Ovary (tissue), 3 donors: ENCODE measurements around the gene GRN.

Source experiments
- POLR2A ChIP-seq: fragments of 450-650 bp; IDR thresholded peaks from one replicate; pipeline ENCODE4 v1.6.1; 2017; ENCODE audit warnings: antibody characterized with exemption, mild to moderate bottlenecking, moderate library complexity
- TF ChIP-seq, protein P1 (sequence below), 3 donors: fragments of 450-650 bp in 2 of 3; fragments of 200-600 bp in 1 of 3; IDR thresholded peaks; one replicate each; pipeline versions ENCODE4 v1.5.1 to v1.8.0; 2016 to 2022; ENCODE audit warnings: antibody characterized with exemption in 3 of 3, mild to moderate bottlenecking in 1 of 3
- donor health status: DM: no; HTN: no; CAD: no.

DNA sequence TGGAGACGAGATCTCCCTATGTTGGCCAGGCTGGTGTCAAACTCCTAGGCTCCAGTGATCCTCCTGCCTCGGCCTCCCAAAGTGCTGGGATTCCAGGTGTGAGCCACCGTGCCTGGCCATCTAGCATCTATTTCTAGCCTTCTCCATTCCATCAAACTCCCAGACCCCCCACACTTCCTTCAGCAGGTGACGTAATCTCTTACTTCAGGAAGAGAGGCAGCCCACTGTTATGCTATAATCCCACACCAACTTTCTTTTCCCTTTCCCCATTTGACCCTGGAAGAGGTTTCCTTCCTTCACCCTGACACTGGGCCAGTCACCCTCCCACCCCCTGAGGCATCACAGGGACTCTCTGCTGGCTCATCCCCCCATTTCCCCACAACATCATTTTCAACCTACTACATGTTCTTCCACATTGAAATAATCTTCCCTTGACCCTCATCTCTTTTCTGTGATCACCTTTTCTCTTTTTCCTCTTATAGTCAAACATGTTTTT is 36.8 kb downstream of the GRN start:
- TF ChIP-seq, protein P1, sequence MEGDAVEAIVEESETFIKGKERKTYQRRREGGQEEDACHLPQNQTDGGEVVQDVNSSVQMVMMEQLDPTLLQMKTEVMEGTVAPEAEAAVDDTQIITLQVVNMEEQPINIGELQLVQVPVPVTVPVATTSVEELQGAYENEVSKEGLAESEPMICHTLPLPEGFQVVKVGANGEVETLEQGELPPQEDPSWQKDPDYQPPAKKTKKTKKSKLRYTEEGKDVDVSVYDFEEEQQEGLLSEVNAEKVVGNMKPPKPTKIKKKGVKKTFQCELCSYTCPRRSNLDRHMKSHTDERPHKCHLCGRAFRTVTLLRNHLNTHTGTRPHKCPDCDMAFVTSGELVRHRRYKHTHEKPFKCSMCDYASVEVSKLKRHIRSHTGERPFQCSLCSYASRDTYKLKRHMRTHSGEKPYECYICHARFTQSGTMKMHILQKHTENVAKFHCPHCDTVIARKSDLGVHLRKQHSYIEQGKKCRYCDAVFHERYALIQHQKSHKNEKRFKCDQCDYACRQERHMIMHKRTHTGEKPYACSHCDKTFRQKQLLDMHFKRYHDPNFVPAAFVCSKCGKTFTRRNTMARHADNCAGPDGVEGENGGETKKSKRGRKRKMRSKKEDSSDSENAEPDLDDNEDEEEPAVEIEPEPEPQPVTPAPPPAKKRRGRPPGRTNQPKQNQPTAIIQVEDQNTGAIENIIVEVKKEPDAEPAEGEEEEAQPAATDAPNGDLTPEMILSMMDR (IDR thresholded peaks at IDR 0.05): no peak
- no peak for TF ChIP-seq POLR2A
